Liver (tissue), 9 donors: ENCODE results near the gene DIS3L2. TPM values are rescaled to one million over a fixed set of nuclear protein-coding genes. Genes with fewer than 3 reads are reported as not detected.

Experiments used
- DNase-seq: peaks from one replicate; pipeline ENCODE4 v3.0.0-alpha.2; 2017; ENCODE audit warnings: low spot score
- H3K27ac ChIP-seq, 2 donors: one replicate each; pipeline ENCODE4 v1.7.0; 2013; ENCODE audit warnings: inconsistent platforms in 2 of 2, low read length in 2 of 2, control low read depth in 1 of 2, low read depth in 1 of 2, mild to moderate bottlenecking in 1 of 2
- H3K27me3 ChIP-seq, 4 donors: one replicate each; pipeline versions ENCODE4 v1.6.1 to v1.7.0; 2013; ENCODE audit warnings: low read length in 3 of 4, inconsistent platforms in 1 of 4, mild to moderate bottlenecking in 1 of 4, moderate library complexity in 1 of 4; ENCODE audit not compliant: control insufficient read depth in 4 of 4, insufficient read depth in 4 of 4
- H3K36me3 ChIP-seq, 4 donors: one replicate each; pipeline versions ENCODE4 v1.6.1 to v1.7.0; 2013; ENCODE audit warnings: low read length in 3 of 4, mild to moderate bottlenecking in 3 of 4, low read depth in 1 of 4, moderate library complexity in 1 of 4; ENCODE audit not compliant: control insufficient read depth in 4 of 4, insufficient read depth in 3 of 4
- H3K4me1 ChIP-seq, 4 donors: one replicate each; pipeline versions ENCODE4 v1.6.1 to v1.7.0; 2013; ENCODE audit warnings: low read length in 3 of 4, mild to moderate bottlenecking in 3 of 4, moderate library complexity in 1 of 4; ENCODE audit not compliant: control insufficient read depth in 4 of 4, insufficient read depth in 4 of 4
- H3K4me3 ChIP-seq, 3 donors: one replicate each; pipeline versions ENCODE4 v1.6.1 to v1.7.0; 2013; ENCODE audit warnings: low read length in 3 of 3, control low read depth in 1 of 3, low read depth in 1 of 3, mild to moderate bottlenecking in 1 of 3
- H3K9ac ChIP-seq, 2 donors: one replicate each; pipeline ENCODE4 v1.7.0; 2013; ENCODE audit warnings: low read length in 2 of 2, mild to moderate bottlenecking in 2 of 2, moderate library complexity in 2 of 2, control low read depth in 1 of 2, low read depth in 1 of 2
- H3K9me3 ChIP-seq, 4 donors: one replicate each; pipeline versions ENCODE4 v1.6.1 to v1.7.0; 2013; ENCODE audit warnings: low read length in 3 of 4; ENCODE audit not compliant: control insufficient read depth in 4 of 4
- ATF3 ChIP-seq: IDR thresholded peaks from 2 replicates; pipeline ENCODE4 v1.6.1; 2016; ENCODE audit warnings: antibody characterized with exemption
- EGR1 ChIP-seq, 2 donors: IDR thresholded peaks; 2 replicates each; pipeline ENCODE4 v1.6.1; 2016 to 2018; ENCODE audit warnings: antibody characterized with exemption in 2 of 2, low read depth in 2 of 2
- FOXA1 ChIP-seq: IDR thresholded peaks from 2 replicates; pipeline ENCODE4 v1.6.1; 2016; ENCODE audit warnings: antibody characterized with exemption
- FOXA2 ChIP-seq: IDR thresholded peaks from 2 replicates; pipeline ENCODE4 v1.6.1; 2016; ENCODE audit warnings: antibody characterized with exemption
- GABPA ChIP-seq, 2 donors: IDR thresholded peaks in 1 of 2; conservative IDR thresholded peaks in 1 of 2; 2 replicates each; pipeline ENCODE4 v1.6.1; 2016; ENCODE audit warnings: antibody characterized with exemption in 2 of 2, mild to moderate bottlenecking in 1 of 2, moderate library complexity in 1 of 2
- HNF4A ChIP-seq, 2 donors: conservative IDR thresholded peaks; 2 replicates each; pipeline ENCODE4 v1.6.1; 2016; ENCODE audit warnings: antibody characterized with exemption in 2 of 2, mild to moderate bottlenecking in 2 of 2
- HNF4G ChIP-seq: IDR thresholded peaks from 2 replicates; pipeline ENCODE4 v1.6.1; 2016; ENCODE audit warnings: antibody characterized with exemption
- JUND ChIP-seq, 2 donors: IDR thresholded peaks; 2 replicates each; pipeline ENCODE4 v1.6.1; 2016; ENCODE audit warnings: antibody characterized with exemption in 2 of 2
- NR2F2 ChIP-seq: IDR thresholded peaks from 2 replicates; pipeline ENCODE4 v1.6.1; 2016; ENCODE audit warnings: antibody characterized with exemption
- RAD21 ChIP-seq, 2 donors: IDR thresholded peaks; 2 replicates each; pipeline ENCODE4 v1.6.1; 2016; ENCODE audit warnings: antibody characterized with exemption in 2 of 2, mild to moderate bottlenecking in 2 of 2
- RXRA ChIP-seq, 2 donors: IDR thresholded peaks; 2 replicates each; pipeline ENCODE4 v1.6.1; 2017 to 2018; ENCODE audit warnings: antibody characterized with exemption in 2 of 2, mild to moderate bottlenecking in 1 of 2
- SP1 ChIP-seq: IDR thresholded peaks from 2 replicates; pipeline ENCODE4 v1.6.1; 2018; ENCODE audit warnings: antibody characterized with exemption, mild to moderate bottlenecking
- TAF1 ChIP-seq: conservative IDR thresholded peaks from 2 replicates; pipeline ENCODE4 v1.6.1; 2016; ENCODE audit warnings: antibody characterized with exemption, mild to moderate bottlenecking
- YY1 ChIP-seq: IDR thresholded peaks from 2 replicates; pipeline ENCODE4 v1.6.1; 2016; ENCODE audit warnings: antibody characterized with exemption, mild to moderate bottlenecking
- WGBS: extraction: QIAGEN DNeasy Blood & Tissue Kit; methylation state at CpG from one replicate; pipeline ENCODE4 v1.1.7; 2013; 5-methylcytosine and 5-hydroxymethylcytosine counted together
- polyA plus RNA-seq, 2 donors: library from polyadenylated mRNA; stranded (reverse) in 1 of 2; unstranded in 1 of 2; fragments of 200-250 nt in 1 of 2; fragments of >200 nt in 1 of 2; fragmentation: Nextera tagmentation in 1 of 2; extraction: Ambion mirVana in 1 of 2; gene quantifications; one replicate each; pipeline versions ENCODE4 v1.2.1 to v1.2.3, GENCODE V29; 2013 to 2015
- total RNA-seq, 2 donors: library from RNA; depleted of rRNA; stranded (reverse); fragments of >200 nt; gene quantifications; one replicate each; pipeline ENCODE4 v1.2.3, GENCODE V29; 2014
- TF ChIP-seq, protein P1 (sequence below): IDR thresholded peaks from 2 replicates; pipeline ENCODE4 v1.6.1; 2016; ENCODE audit warnings: antibody characterized with exemption
- TF ChIP-seq, protein P2 (sequence below): fragments of 150-350 bp; IDR thresholded peaks from 2 replicates; pipeline ENCODE4 v1.5.1; 2017; ENCODE audit warnings: improper control_type of control experiment, low read depth, low read length; ENCODE audit not compliant: missing input control
- TF ChIP-seq, protein P3 (sequence below): IDR thresholded peaks from 2 replicates; pipeline ENCODE4 v1.6.1; 2016; ENCODE audit warnings: antibody characterized with exemption, mild to moderate bottlenecking
- TF ChIP-seq, protein P4 (sequence below): IDR thresholded peaks from 2 replicates; pipeline ENCODE4 v1.6.1; 2016; ENCODE audit warnings: antibody characterized with exemption
- donor health status: healthy.
- donor health status: healthy.
- donor health status: healthy.
- donor health status: healthy.
- donor health status: healthy.

DIS3L2 gene, protein sequence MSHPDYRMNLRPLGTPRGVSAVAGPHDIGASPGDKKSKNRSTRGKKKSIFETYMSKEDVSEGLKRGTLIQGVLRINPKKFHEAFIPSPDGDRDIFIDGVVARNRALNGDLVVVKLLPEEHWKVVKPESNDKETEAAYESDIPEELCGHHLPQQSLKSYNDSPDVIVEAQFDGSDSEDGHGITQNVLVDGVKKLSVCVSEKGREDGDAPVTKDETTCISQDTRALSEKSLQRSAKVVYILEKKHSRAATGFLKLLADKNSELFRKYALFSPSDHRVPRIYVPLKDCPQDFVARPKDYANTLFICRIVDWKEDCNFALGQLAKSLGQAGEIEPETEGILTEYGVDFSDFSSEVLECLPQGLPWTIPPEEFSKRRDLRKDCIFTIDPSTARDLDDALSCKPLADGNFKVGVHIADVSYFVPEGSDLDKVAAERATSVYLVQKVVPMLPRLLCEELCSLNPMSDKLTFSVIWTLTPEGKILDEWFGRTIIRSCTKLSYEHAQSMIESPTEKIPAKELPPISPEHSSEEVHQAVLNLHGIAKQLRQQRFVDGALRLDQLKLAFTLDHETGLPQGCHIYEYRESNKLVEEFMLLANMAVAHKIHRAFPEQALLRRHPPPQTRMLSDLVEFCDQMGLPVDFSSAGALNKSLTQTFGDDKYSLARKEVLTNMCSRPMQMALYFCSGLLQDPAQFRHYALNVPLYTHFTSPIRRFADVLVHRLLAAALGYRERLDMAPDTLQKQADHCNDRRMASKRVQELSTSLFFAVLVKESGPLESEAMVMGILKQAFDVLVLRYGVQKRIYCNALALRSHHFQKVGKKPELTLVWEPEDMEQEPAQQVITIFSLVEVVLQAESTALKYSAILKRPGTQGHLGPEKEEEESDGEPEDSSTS
- total RNA-seq (10 to 100 TPM in 1 of 2 donors, 1 to 10 TPM in 1; 9.7 to 21.5 TPM), polyA plus RNA-seq (1 to 10 TPM; 5.7 to 8.0 TPM)

- Histone ChIP-seq H3K36me3 (no peaks in the 10 kb centered on the region), H3K27me3 (no peaks in the 10 kb centered on the region), H3K9ac (peak within 1 kb of the TSS; percentile 63 to 79), H3K4me3 (peak within 1 kb of the TSS; percentile 90 to 91 (median 91)), H3K27ac (peak within 1 kb of the TSS; percentile 61 to 79), H3K4me1 (peaks cover 2 to 21% (median 12%) of the 10 kb centered on the region in 4 donors), H3K9me3 (no peaks in the 10 kb centered on the region)
- peak; percentile 81 for DNase-seq
- TF ChIP-seq ATF3, result no peak
- peak; percentile 61 to 93 for TF ChIP-seq GABPA (IDR thresholded peaks at IDR 0.05 in 1 of 2, conservative IDR thresholded peaks at IDR 0.05 in 1 of 2)
- TF ChIP-seq RAD21 (IDR thresholded peaks at IDR 0.05), result peak in 1 of 2 donors; percentile 19
- TF ChIP-seq JUND (IDR thresholded peaks at IDR 0.05), result no peak
- no peak for TF ChIP-seq HNF4A (conservative IDR thresholded peaks at IDR 0.05)
- no peak for TF ChIP-seq TAF1
- TF ChIP-seq, protein P1, sequence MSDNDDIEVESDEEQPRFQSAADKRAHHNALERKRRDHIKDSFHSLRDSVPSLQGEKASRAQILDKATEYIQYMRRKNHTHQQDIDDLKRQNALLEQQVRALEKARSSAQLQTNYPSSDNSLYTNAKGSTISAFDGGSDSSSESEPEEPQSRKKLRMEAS, result no peak
- TF ChIP-seq, protein P2, sequence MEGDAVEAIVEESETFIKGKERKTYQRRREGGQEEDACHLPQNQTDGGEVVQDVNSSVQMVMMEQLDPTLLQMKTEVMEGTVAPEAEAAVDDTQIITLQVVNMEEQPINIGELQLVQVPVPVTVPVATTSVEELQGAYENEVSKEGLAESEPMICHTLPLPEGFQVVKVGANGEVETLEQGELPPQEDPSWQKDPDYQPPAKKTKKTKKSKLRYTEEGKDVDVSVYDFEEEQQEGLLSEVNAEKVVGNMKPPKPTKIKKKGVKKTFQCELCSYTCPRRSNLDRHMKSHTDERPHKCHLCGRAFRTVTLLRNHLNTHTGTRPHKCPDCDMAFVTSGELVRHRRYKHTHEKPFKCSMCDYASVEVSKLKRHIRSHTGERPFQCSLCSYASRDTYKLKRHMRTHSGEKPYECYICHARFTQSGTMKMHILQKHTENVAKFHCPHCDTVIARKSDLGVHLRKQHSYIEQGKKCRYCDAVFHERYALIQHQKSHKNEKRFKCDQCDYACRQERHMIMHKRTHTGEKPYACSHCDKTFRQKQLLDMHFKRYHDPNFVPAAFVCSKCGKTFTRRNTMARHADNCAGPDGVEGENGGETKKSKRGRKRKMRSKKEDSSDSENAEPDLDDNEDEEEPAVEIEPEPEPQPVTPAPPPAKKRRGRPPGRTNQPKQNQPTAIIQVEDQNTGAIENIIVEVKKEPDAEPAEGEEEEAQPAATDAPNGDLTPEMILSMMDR, result no peak
- no peak for TF ChIP-seq HNF4G
- no peak for TF ChIP-seq EGR1 (IDR thresholded peaks at IDR 0.05; ENCODE audit: low read depth in 2 of 2)
- no peak for TF ChIP-seq NR2F2
- no peak for TF ChIP-seq FOXA2
- TF ChIP-seq, protein P3, sequence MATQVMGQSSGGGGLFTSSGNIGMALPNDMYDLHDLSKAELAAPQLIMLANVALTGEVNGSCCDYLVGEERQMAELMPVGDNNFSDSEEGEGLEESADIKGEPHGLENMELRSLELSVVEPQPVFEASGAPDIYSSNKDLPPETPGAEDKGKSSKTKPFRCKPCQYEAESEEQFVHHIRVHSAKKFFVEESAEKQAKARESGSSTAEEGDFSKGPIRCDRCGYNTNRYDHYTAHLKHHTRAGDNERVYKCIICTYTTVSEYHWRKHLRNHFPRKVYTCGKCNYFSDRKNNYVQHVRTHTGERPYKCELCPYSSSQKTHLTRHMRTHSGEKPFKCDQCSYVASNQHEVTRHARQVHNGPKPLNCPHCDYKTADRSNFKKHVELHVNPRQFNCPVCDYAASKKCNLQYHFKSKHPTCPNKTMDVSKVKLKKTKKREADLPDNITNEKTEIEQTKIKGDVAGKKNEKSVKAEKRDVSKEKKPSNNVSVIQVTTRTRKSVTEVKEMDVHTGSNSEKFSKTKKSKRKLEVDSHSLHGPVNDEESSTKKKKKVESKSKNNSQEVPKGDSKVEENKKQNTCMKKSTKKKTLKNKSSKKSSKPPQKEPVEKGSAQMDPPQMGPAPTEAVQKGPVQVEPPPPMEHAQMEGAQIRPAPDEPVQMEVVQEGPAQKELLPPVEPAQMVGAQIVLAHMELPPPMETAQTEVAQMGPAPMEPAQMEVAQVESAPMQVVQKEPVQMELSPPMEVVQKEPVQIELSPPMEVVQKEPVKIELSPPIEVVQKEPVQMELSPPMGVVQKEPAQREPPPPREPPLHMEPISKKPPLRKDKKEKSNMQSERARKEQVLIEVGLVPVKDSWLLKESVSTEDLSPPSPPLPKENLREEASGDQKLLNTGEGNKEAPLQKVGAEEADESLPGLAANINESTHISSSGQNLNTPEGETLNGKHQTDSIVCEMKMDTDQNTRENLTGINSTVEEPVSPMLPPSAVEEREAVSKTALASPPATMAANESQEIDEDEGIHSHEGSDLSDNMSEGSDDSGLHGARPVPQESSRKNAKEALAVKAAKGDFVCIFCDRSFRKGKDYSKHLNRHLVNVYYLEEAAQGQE, result no peak
- TF ChIP-seq, protein P4, sequence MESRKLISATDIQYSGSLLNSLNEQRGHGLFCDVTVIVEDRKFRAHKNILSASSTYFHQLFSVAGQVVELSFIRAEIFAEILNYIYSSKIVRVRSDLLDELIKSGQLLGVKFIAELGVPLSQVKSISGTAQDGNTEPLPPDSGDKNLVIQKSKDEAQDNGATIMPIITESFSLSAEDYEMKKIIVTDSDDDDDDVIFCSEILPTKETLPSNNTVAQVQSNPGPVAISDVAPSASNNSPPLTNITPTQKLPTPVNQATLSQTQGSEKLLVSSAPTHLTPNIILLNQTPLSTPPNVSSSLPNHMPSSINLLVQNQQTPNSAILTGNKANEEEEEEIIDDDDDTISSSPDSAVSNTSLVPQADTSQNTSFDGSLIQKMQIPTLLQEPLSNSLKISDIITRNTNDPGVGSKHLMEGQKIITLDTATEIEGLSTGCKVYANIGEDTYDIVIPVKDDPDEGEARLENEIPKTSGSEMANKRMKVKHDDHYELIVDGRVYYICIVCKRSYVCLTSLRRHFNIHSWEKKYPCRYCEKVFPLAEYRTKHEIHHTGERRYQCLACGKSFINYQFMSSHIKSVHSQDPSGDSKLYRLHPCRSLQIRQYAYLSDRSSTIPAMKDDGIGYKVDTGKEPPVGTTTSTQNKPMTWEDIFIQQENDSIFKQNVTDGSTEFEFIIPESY, result peak; percentile 35
- peak; percentile 63 for TF ChIP-seq YY1
- TF ChIP-seq SP1, result no peak
- TF ChIP-seq FOXA1, result peak; percentile 11
- TF ChIP-seq RXRA (IDR thresholded peaks at IDR 0.05), result no peak
- WGBS, result under 1% methylated on average over 83 of the region's 83 CpGs
Observed at GRCh38 chr2:231961349-231962166, at the start of gene DIS3L2. Gene DIS3L2 (plus strand): TSS chr2:231961713. CDS start chr2:232014928, 53,215 bp downstream.
